BJ (cell line): Measurements from ENCODE around the gene DOCK3. TPM values are rescaled to one million over a fixed set of nuclear protein-coding genes. Genes with fewer than 3 reads are reported as not detected.
"Not testable (repeated sequence)": the region's sequence is repeated elsewhere in the genome, so short reads cannot be mapped to it uniquely, and the experiment has no call there.

Experiments
- CTCF ChIA-PET: fragments of 350-600 bp; formaldehyde crosslinking; extraction: SDS; loops from one replicate; lab custom pipeline; 2021; ENCODE audit warnings: antibody characterized with exemption, inconsistent platforms; lab: Yijun Ruan, JAX
- POLR2A ChIA-PET: fragments of 300-600 bp; sonication (Branson Sonifier 250); formaldehyde crosslinking; extraction: SDS; loops from one replicate; lab custom pipeline; 2021; ENCODE audit warnings: antibody characterized with exemption; lab: Charles Lee
- DNase-seq: peaks from one replicate; pipeline ENCODE4 v3.0.0-alpha.2; 2011; ENCODE audit warnings: low read depth
- H3K27me3 ChIP-seq: 2 replicates; pipeline ENCODE4 v1.6.0; 2011; ENCODE audit warnings: low read length; ENCODE audit not compliant: control insufficient read depth, insufficient read depth
- H3K36me3 ChIP-seq: 2 replicates; pipeline ENCODE4 v1.5.1; 2011; ENCODE audit warnings: low read length; ENCODE audit not compliant: control insufficient read depth, insufficient read depth
- H3K4me3 ChIP-seq: 2 replicates; pipeline ENCODE4 v1.5.1; 2011; ENCODE audit warnings: low read depth, mild to moderate bottlenecking, control low read depth, low read length
- CTCF ChIP-seq: IDR thresholded peaks from 2 replicates; pipeline ENCODE4 v1.5.1; 2011; ENCODE audit warnings: low read depth, mild to moderate bottlenecking, control low read depth, inconsistent platforms, low read length, moderate library complexity; ENCODE audit not compliant: insufficient read depth
- polyA plus RNA-seq: library from polyadenylated mRNA; depleted of rRNA; stranded (reverse); fragments of >200 nt; gene quantifications from 2 replicates; pipeline ENCODE4 v1.2.3, GENCODE V29; 2011

Gene DOCK3
- polyA plus RNA-seq, 1 experiment = 0.09 TPM

GRCh38 chr3:50749822-50750221, 75.1 kb downstream of the DOCK3 start:
- POLR2A ChIA-PET = no interaction called here

GRCh38 chr3:50759015-50759414, 84.3 kb downstream of the DOCK3 start:
- no peak for DNase-seq
- ChIA-PET CTCF (no interaction called here), POLR2A (no interaction called here)
- TF ChIP-seq CTCF = no peak
- H3K27me3 ChIP-seq = no peaks in the 10 kb centered on the region
- no peak overlapping the region for H3K4me3 ChIP-seq
- H3K36me3 ChIP-seq = no peaks in the 10 kb centered on the region

More at GRCh38 chr3:50749822-50750221, 75.1 kb downstream of the DOCK3 start:
- Histone ChIP-seq H3K27me3 (no peaks in the 10 kb centered on the region), H3K4me3 (no peak overlapping the region), H3K36me3 (no peaks in the 10 kb centered on the region)
- CTCF ChIA-PET = no interaction called here
- TF ChIP-seq CTCF = no peak
- DNase-seq = no peak

DNA sequence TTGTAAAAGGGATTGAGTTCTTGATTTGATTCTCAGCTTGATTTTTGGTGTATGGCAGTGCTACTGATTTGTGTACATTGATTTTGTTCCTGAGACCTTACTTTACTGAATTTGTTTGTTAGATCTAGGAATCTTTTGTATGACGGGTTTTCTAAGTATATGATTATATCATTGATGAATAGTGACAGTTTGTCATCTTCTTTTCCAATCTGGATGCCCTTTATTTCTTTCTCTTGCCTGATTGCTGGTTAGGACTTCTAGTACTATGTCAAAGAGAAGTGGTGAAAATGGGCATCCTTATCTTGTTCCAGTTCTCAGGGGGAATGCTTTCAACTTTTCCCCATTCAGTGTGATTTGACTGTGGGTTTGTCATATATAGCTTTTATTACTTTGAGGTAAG, 103.0 kb downstream of the DOCK3 start:
- ChIA-PET CTCF (no interaction called here), POLR2A (no interaction called here)
- H3K36me3 ChIP-seq = no peaks in the 10 kb centered on the region
- no peaks in the 10 kb centered on the region for H3K27me3 ChIP-seq
- no peak for TF ChIP-seq CTCF
- DNase-seq = no peak
- H3K4me3 ChIP-seq = no peak overlapping the region

DNA sequence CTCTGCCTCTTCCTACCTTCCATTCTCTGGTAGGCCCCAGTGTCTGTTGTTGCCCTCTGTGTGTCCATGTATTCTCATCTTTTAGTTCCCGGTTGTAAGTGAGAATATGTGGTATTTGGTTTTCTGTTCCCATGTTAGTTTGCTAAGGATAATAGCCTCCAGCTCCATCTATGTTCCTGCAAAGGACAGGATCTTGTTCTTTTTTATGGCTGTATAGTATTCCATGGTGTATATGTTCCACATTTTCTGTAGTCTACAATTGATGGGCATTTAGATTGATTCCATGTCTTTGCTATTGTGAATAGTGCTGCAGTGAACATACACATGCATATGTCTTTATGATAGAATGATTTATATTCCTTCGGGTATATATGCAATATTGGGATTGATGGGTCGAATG, 107.0 kb downstream of the DOCK3 start:
- POLR2A ChIA-PET, CTCF ChIA-PET, H3K36me3 ChIP-seq, H3K27me3 ChIP-seq, DNase-seq, H3K4me3 ChIP-seq: not testable (repeated sequence)

DNA sequence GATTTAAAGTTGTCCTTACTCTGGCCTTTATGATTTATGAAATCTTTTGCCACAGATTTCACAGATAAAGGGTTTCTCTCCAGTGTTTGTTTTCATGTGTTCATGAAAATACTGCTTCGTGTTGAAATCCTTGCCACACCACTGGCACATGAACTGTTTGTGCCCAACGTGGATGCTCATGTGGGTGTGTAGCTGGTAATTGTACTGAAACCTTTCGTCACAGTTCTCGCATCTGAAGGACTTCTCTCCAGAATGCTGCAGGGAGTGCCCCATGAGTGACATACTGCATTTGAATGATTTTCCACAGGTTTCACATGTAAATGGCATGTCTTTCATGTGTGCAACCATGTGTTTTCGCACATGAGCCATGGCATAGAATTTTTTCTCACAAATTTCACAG, 111.9 kb downstream of the DOCK3 start:
- ChIA-PET POLR2A (no interaction called here), CTCF (no interaction called here)
- no peak for TF ChIP-seq CTCF
- DNase-seq = no peak
- Histone ChIP-seq H3K27me3 (no peaks in the 10 kb centered on the region), H3K36me3 (no peaks in the 10 kb centered on the region), H3K4me3 (no peak overlapping the region)

GRCh38 chr3:50790894-50791293, 116.2 kb downstream of the DOCK3 start:
- DNase-seq, H3K27me3 ChIP-seq, H3K4me3 ChIP-seq, H3K36me3 ChIP-seq, POLR2A ChIA-PET, CTCF ChIA-PET: not testable (repeated sequence)
